HCT116 (cell line): ENCODE measurements around the gene SLC5A5. TPM values are rescaled to one million over a fixed set of nuclear protein-coding genes. Genes with fewer than 3 reads are reported as not detected.

ENCODE experiments used
- ATAC-seq: fragments of 200-7000 bp; cut with Tn5 transposase; 2 replicates; pipeline ENCODE4 v1.9.1; 2020; ENCODE audit warnings: mild to moderate bottlenecking, moderate library complexity
- BruUV-seq: library from RNA; stranded (reverse); fragments of 400-500 nt; replicated peaks from 2 replicates; lab custom pipeline; 2021; lab: Mats Ljungman, UMichigan
- CTCF ChIA-PET: fragments of 300-600 bp; sonication (Branson Sonifier 250); formaldehyde crosslinking; loops from one replicate; lab custom pipeline; 2021; ENCODE audit warnings: antibody characterized with exemption; lab: Charles Lee
- POLR2A ChIA-PET: fragments of 300-600, 350-600 bp; sonication (Branson Sonifier 250); formaldehyde crosslinking; loops from one replicate; lab custom pipeline; 2021; ENCODE audit warnings: antibody characterized with exemption; lab: Charles Lee
- RAD21 ChIA-PET, 2 experiments: fragments of 300-600 bp; sonication (Branson Sonifier 250); formaldehyde crosslinking; loops; one replicate each; lab custom pipeline; 2023; ENCODE audit warnings: low total read pairs in 2 of 2; ENCODE audit not compliant: uncharacterized antibody in 2 of 2, unreplicated experiment in 2 of 2, low non-redundant PET in 1 of 2; lab: Charles Lee
- DNase-seq: peaks from one replicate; pipeline ENCODE4 v3.0.0-alpha.2; 2010; ENCODE audit warnings: low read depth, low spot score
- H2AFZ ChIP-seq: fragments of 200-600 bp; shearing (Covaris generic), sonication (generic); 2 replicates; pipeline ENCODE4 v1.6.1; 2017; ENCODE audit warnings: low read depth, mixed run types, mixed read lengths, antibody characterized with exemption, low read length; ENCODE audit not compliant: poor library complexity, severe bottlenecking
- H3K27ac ChIP-seq: 2 replicates; pipeline ENCODE4 v1.5.1; 2012; ENCODE audit warnings: low read depth, low read length
- H3K27me3 ChIP-seq: fragments of 200-600 bp; sonication (generic); 2 replicates; pipeline ENCODE4 v1.6.1; 2016; ENCODE audit warnings: mixed run types, low read length, mixed read lengths; ENCODE audit not compliant: insufficient read depth
- H3K36me3 ChIP-seq, 2 experiments: fragments of 200-500 bp in 1 of 2; fragments of 200-600 bp in 1 of 2; sonication (Bioruptor generic) in 1 of 2; sonication (generic) in 1 of 2; 2 replicates each; pipeline versions ENCODE4 v1.5.1 to v1.6.1; 2014 to 2016; ENCODE audit warnings: low read length in 2 of 2, inconsistent platforms in 1 of 2, mixed read lengths in 1 of 2, mixed run types in 1 of 2; ENCODE audit not compliant: insufficient read depth in 2 of 2, control insufficient read depth in 1 of 2
- H3K4me1 ChIP-seq, 2 experiments: fragments of 200-600 bp in 1 of 2; sonication (generic) in 1 of 2; 2 replicates each; pipeline versions ENCODE4 v1.5.1 to v1.6.1; 2012 to 2017; ENCODE audit warnings: low read length in 2 of 2, inconsistent platforms in 1 of 2, mild to moderate bottlenecking in 1 of 2, mixed read lengths in 1 of 2, mixed run types in 1 of 2, moderate library complexity in 1 of 2; ENCODE audit not compliant: insufficient read depth in 2 of 2, control insufficient read depth in 1 of 2
- H3K4me2 ChIP-seq: fragments of 200-600 bp; sonication (generic); 2 replicates; pipeline ENCODE4 v1.6.1; 2017; ENCODE audit warnings: mixed run types, low read length, mixed read lengths
- H3K4me3 ChIP-seq, 2 experiments: fragments of 200-600 bp in 1 of 2; sonication (generic) in 1 of 2; replicated peaks in 1 of 2; 2 replicates each; pipeline ENCODE4 v1.5.1; 2011 to 2016; ENCODE audit warnings: low read length in 2 of 2, control low read depth in 1 of 2, low read depth in 1 of 2, mild to moderate bottlenecking in 1 of 2, mixed read lengths in 1 of 2, mixed run types in 1 of 2
- H3K79me2 ChIP-seq: fragments of 200-600 bp; sonication (generic); 2 replicates; pipeline ENCODE4 v1.6.1; 2017; ENCODE audit warnings: mild to moderate bottlenecking, mixed run types, low read length, moderate library complexity, mixed read lengths; ENCODE audit not compliant: insufficient read depth
- H3K9ac ChIP-seq: fragments of 200-600 bp; sonication (generic); 2 replicates; pipeline ENCODE4 v1.6.1; 2016; ENCODE audit warnings: low read length, mixed read lengths
- H3K9me2 ChIP-seq: fragments of 200-600 bp; sonication (generic), shearing (Covaris generic); 2 replicates; pipeline ENCODE4 v1.6.1; 2017; ENCODE audit warnings: mixed run types, mild to moderate bottlenecking, moderate library complexity; ENCODE audit not compliant: insufficient read depth
- H3K9me3 ChIP-seq, 2 experiments: fragments of 200-500 bp in 1 of 2; fragments of 200-600 bp in 1 of 2; sonication (Bioruptor generic) in 1 of 2; sonication (generic) in 1 of 2; 2 replicates each; pipeline ENCODE4 v1.6.1; 2014 to 2017; ENCODE audit warnings: low read length in 2 of 2, mixed read lengths in 2 of 2, inconsistent platforms in 1 of 2, low read depth in 1 of 2, mild to moderate bottlenecking in 1 of 2, mixed run types in 1 of 2, moderate library complexity in 1 of 2; ENCODE audit not compliant: control insufficient read depth in 1 of 2, insufficient read depth in 1 of 2
- H4K20me1 ChIP-seq: fragments of 200-600 bp; sonication (generic), shearing (Covaris generic); 2 replicates; pipeline ENCODE4 v1.6.1; 2017; ENCODE audit warnings: mixed run types, mild to moderate bottlenecking, moderate library complexity; ENCODE audit not compliant: insufficient read depth
- CBX3 ChIP-seq: IDR thresholded peaks from 2 replicates; pipeline ENCODE4 v1.6.1; 2012; ENCODE audit warnings: low read depth
- CEBPB ChIP-seq: IDR thresholded peaks from 2 replicates; pipeline ENCODE4 v1.6.1; 2012; ENCODE audit warnings: low read depth
- CTCF ChIP-seq, 3 experiments: fragments of 200-600 bp in 1 of 3; sonication (generic) in 1 of 3; IDR thresholded peaks in 2 of 3; conservative IDR thresholded peaks in 1 of 3; 2 replicates each; pipeline ENCODE4 v1.5.1; 2012 to 2017; ENCODE audit warnings: low read depth in 2 of 3, low read length in 2 of 3, antibody characterized with exemption in 1 of 3, borderline replicate concordance in 1 of 3, control low read depth in 1 of 3, mild to moderate bottlenecking in 1 of 3, mixed read lengths in 1 of 3, mixed run types in 1 of 3, moderate library complexity in 1 of 3; ENCODE audit not compliant: insufficient read depth in 1 of 3
- EGR1 ChIP-seq: IDR thresholded peaks from 2 replicates; pipeline ENCODE4 v1.6.1; 2012; ENCODE audit warnings: low read depth
- ELF1 ChIP-seq: IDR thresholded peaks from 2 replicates; pipeline ENCODE4 v1.6.1; 2012; ENCODE audit warnings: low read depth, borderline replicate concordance
- EZH2 ChIP-seq: fragments of 200-600 bp; sonication (generic); IDR thresholded peaks from 2 replicates; pipeline ENCODE4 v1.6.1; 2017; ENCODE audit warnings: antibody characterized with exemption, mixed run types
- FOSL1 ChIP-seq: IDR thresholded peaks from 2 replicates; pipeline ENCODE4 v1.6.1; 2012; ENCODE audit warnings: low read depth
- JUND ChIP-seq: IDR thresholded peaks from 2 replicates; pipeline ENCODE4 v1.6.1; 2012
- MAX ChIP-seq: IDR thresholded peaks from 2 replicates; pipeline ENCODE4 v1.6.1; 2012
- RAD21 ChIP-seq: IDR thresholded peaks from 2 replicates; pipeline ENCODE4 v1.6.1; 2012; ENCODE audit warnings: low read depth, mild to moderate bottlenecking
- REST ChIP-seq: IDR thresholded peaks from 2 replicates; pipeline ENCODE4 v1.6.1; 2012; ENCODE audit warnings: low read depth
- SIN3A ChIP-seq: IDR thresholded peaks from 2 replicates; pipeline ENCODE4 v1.6.1; 2012; ENCODE audit warnings: low read depth
- SP1 ChIP-seq: IDR thresholded peaks from 2 replicates; pipeline ENCODE4 v1.6.1; 2012; ENCODE audit warnings: low read depth
- SRF ChIP-seq: IDR thresholded peaks from 2 replicates; pipeline ENCODE4 v1.6.1; 2012; ENCODE audit warnings: low read depth
- TCF7L2 ChIP-seq: IDR thresholded peaks from 2 replicates; pipeline ENCODE4 v1.7.0; 2011; ENCODE audit warnings: borderline replicate concordance, inconsistent platforms; ENCODE audit not compliant: insufficient read depth, insufficient read length; ENCODE audit errors: extremely low read depth
- YY1 ChIP-seq: IDR thresholded peaks from 2 replicates; pipeline ENCODE4 v1.6.1; 2011; ENCODE audit warnings: low read length, low read depth, moderate library complexity, mild to moderate bottlenecking; ENCODE audit not compliant: insufficient replicate concordance; ENCODE audit errors: extremely low read depth
- ZFX ChIP-seq: fragments of 450-650 bp; IDR thresholded peaks from 2 replicates; pipeline ENCODE4 v1.6.1; 2017
- ZNF274 ChIP-seq: fragments of 200-500 bp; sonication (Bioruptor generic); IDR thresholded peaks from 2 replicates; pipeline ENCODE4 v1.6.1; 2014; ENCODE audit warnings: mild to moderate bottlenecking, low read depth, low read length, inconsistent platforms
- intact Hi-C: fragments of 100-400 bp; cut with micrococcal nuclease; formaldehyde crosslinking; loops from 2 replicates; pipeline ENCODE4 v1.10.0; 2022
- total RNA-seq: library from RNA; stranded (reverse); gene quantifications from one replicate; pipeline ENCODE4 v1.2.1, GENCODE V29; 2021; ENCODE audit not compliant: unreplicated experiment

Gene SLC5A5
- total RNA-seq, 1 experiment from 2014 or later, result 0.59 TPM

GRCh38 chr19:17893766-17894165, 22.0 kb downstream of the SLC5A5 start:
- CTCF ChIA-PET, result no interaction called here
- BruUV-seq, result no TSS peak
- H3K36me3 ChIP-seq, result no peaks in the 10 kb centered on the region
- no peak for TF ChIP-seq ZFX
- TF ChIP-seq ELF1, result no peak
- no peak for TF ChIP-seq SIN3A
- TF ChIP-seq MAX, result no peak
- TF ChIP-seq JUND, result no peak
- no peak for TF ChIP-seq YY1
- no peak for TF ChIP-seq SRF
- no peak for TF ChIP-seq FOSL1
- TF ChIP-seq EZH2, result no peak
- no peak for TF ChIP-seq EGR1
- TF ChIP-seq RAD21, result no peak
- no peak for TF ChIP-seq CBX3
- TF ChIP-seq CEBPB, result no peak
- TF ChIP-seq SP1, result no peak
- RAD21 ChIA-PET, result no interaction called here
- no peaks in the 10 kb centered on the region for H3K9me3 ChIP-seq
- H3K27ac ChIP-seq, result no peak overlapping the region
- no peak overlapping the region for H3K4me3 ChIP-seq
- DNase-seq, result no peak
- no peak overlapping the region for H2AFZ ChIP-seq
- no peak overlapping the region for H3K4me2 ChIP-seq
- POLR2A ChIA-PET, result no interaction called here
- intact Hi-C loops, result no loop called here
- H3K27me3 ChIP-seq, result peaks cover 9% of the 10 kb centered on the region; the same call in 1 of the 2 replicates
- no peaks in the 10 kb centered on the region for H3K9me2 ChIP-seq
- no peaks in the 10 kb centered on the region for H3K4me1 ChIP-seq
- H4K20me1 ChIP-seq, result no peaks in the 10 kb centered on the region
- ATAC-seq, result no peak
- H3K9ac ChIP-seq, result no peak overlapping the region
- no peaks in the 10 kb centered on the region for H3K79me2 ChIP-seq

GRCh38 chr19:17902701-17903100, 31.0 kb downstream of the SLC5A5 start:
- POLR2A ChIA-PET, result no interaction called here
- Histone ChIP-seq H3K36me3 (no peaks in the 10 kb centered on the region), H3K9me2 (no peaks in the 10 kb centered on the region), H3K27ac (no peak overlapping the region; the same call in 1 of the 2 replicates), H2AFZ (no peak overlapping the region), H3K27me3 (no peaks in the 10 kb centered on the region), H3K9ac (no peak overlapping the region), H3K4me2 (no peak overlapping the region), H3K79me2 (no peaks in the 10 kb centered on the region), H3K4me1 (peaks cover 5 to 9% of the 10 kb centered on the region in 2 experiments; a peak in 3 of 4 replicates), H3K4me3 (no peak overlapping the region), H3K9me3 (no peaks in the 10 kb centered on the region), H4K20me1 (no peaks in the 10 kb centered on the region)
- CTCF ChIA-PET, result no interaction called here
- ATAC-seq (no peak), DNase-seq (no peak)
- RAD21 ChIA-PET, result no interaction called here
- BruUV-seq, result no TSS peak
- intact Hi-C loops, result no loop called here
- no peak for TF ChIP-seq CTCF (IDR thresholded peaks at IDR 0.05 in 2 of 3, conservative IDR thresholded peaks at IDR 0.05 in 1 of 3; ENCODE audit: borderline replicate concordance in 1 of 3, insufficient read depth in 1 of 3, low read depth in 2 of 3, low read length in 2 of 3)
- no peak for TF ChIP-seq EGR1
- no peak for TF ChIP-seq CEBPB
- no peak for TF ChIP-seq REST
- no peak for TF ChIP-seq ZNF274
- TF ChIP-seq ZFX, result no peak
- no peak for TF ChIP-seq SIN3A
- no peak for TF ChIP-seq RAD21
- TF ChIP-seq TCF7L2, result no peak
